Activated CD8-positive, alpha-beta memory T cell treated with anti-CD3 and anti-CD28 coated beads for 1 hour (primary cell): ENCODE data around the gene OBSCN.

Source experiments
- DNase-seq, 2 donors: peaks; one replicate each; pipeline ENCODE4 v3.0.0-alpha.2; 2020; ENCODE audit warnings: low read depth in 1 of 2; ENCODE audit errors: extremely low read depth in 1 of 2

Gene OBSCN

DNA sequence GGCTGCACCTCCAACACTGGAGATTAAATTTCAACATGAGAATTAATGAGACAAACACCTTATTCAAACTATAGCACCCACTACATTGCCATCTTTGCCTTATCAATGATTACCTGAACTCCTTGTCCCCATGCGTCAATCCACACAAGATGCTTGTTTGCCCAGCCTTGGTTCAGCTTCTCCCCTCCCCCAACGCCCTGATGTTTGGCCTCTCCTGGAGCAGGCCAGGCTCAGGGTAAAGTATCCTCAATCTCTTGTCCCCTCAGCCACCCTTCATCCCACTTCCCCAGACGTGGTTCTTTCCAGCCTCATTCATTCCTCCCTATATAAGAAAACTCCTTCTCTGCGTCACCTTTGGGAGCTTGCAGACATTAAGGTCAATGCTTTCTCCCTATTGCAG is 220.6 kb downstream of the OBSCN start:
- DNase-seq: no peak
